Neural cell (in vitro differentiated cells): Measurements from ENCODE around the gene ATP11B. TPM values are rescaled to one million over a fixed set of nuclear protein-coding genes. Genes with fewer than 3 reads are reported as not detected.

ENCODE experiments used
- H2AFZ ChIP-seq: fragments of 200-600, 300-800 bp; sonication (generic), shearing (Covaris generic); 2 replicates; pipeline ENCODE4 v1.6.0; 2014; ENCODE audit warnings: low read depth, mild to moderate bottlenecking, antibody characterized with exemption, low read length, moderate library complexity
- H3F3A ChIP-seq: fragments of 200-600 bp; shearing (Covaris generic); 2 replicates; pipeline ENCODE4 v1.6.1; 2016; ENCODE audit warnings: mild to moderate bottlenecking, moderate library complexity, mixed read lengths, antibody characterized with exemption, low read length; ENCODE audit not compliant: insufficient read depth, poor library complexity, severe bottlenecking
- H3K27ac ChIP-seq: fragments of 200-600, 300-800 bp; sonication (generic), shearing (Covaris generic); 2 replicates; pipeline ENCODE4 v1.5.1; 2014; ENCODE audit warnings: mild to moderate bottlenecking, low read length, moderate library complexity
- H3K27me3 ChIP-seq: fragments of 300-800, 200-600 bp; sonication (generic), shearing (Covaris generic); 2 replicates; pipeline ENCODE4 v1.6.0; 2014; ENCODE audit warnings: mild to moderate bottlenecking, low read depth, low read length, moderate library complexity; ENCODE audit not compliant: insufficient read depth
- H3K36me3 ChIP-seq: fragments of 300-800, 200-600 bp; sonication (generic), shearing (Covaris generic); 2 replicates; pipeline ENCODE4 v1.5.1; 2014; ENCODE audit warnings: mild to moderate bottlenecking, antibody characterized with exemption, low read length, moderate library complexity; ENCODE audit not compliant: insufficient read depth
- H3K4me2 ChIP-seq: fragments of 300-800, 200-600 bp; sonication (generic), shearing (Covaris generic); 2 replicates; pipeline ENCODE4 v1.6.0; 2014; ENCODE audit warnings: mild to moderate bottlenecking, low read length
- H3K4me3 ChIP-seq: fragments of 300-800, 200-600 bp; sonication (generic), shearing (Covaris generic); 2 replicates; pipeline ENCODE4 v1.5.1; 2014; ENCODE audit warnings: mild to moderate bottlenecking, low read length, moderate library complexity
- H3K79me2 ChIP-seq: fragments of 200-600 bp; shearing (Covaris generic); replicated peaks from 2 replicates; pipeline ENCODE4 v1.6.0; 2014; ENCODE audit warnings: mild to moderate bottlenecking, low read length, moderate library complexity; ENCODE audit not compliant: insufficient read depth
- H3K9ac ChIP-seq: fragments of 300-800, 200-600 bp; sonication (generic), shearing (Covaris generic); 2 replicates; pipeline ENCODE4 v1.6.1; 2016; ENCODE audit warnings: mild to moderate bottlenecking, low read length, mixed read lengths
- H3K9me2 ChIP-seq: fragments of 200-600 bp; shearing (Covaris generic); 2 replicates; pipeline ENCODE4 v1.6.1; 2016; ENCODE audit warnings: mild to moderate bottlenecking, low read length, mixed read lengths; ENCODE audit not compliant: insufficient read depth
- H3K9me3 ChIP-seq: fragments of 200-600, 300-800 bp; sonication (generic), shearing (Covaris generic); 2 replicates; pipeline ENCODE4 v1.6.1; 2016; ENCODE audit warnings: mild to moderate bottlenecking, mixed run types, low read length, moderate library complexity, mixed read lengths
- H4K20me1 ChIP-seq: fragments of 200-600 bp; shearing (Covaris generic); 2 replicates; pipeline ENCODE4 v1.6.1; 2016; ENCODE audit warnings: mild to moderate bottlenecking, mixed run types; ENCODE audit not compliant: insufficient read depth
- REST ChIP-seq: IDR thresholded peaks from 2 replicates; pipeline ENCODE4 v1.6.1; 2012; ENCODE audit warnings: borderline replicate concordance
- polyA plus RNA-seq: library from polyadenylated mRNA; depleted of rRNA; stranded (reverse); fragments of >200 nt; gene quantifications from 2 replicates; pipeline ENCODE4 v1.2.3, GENCODE V29; 2014

The ATP11B gene
- polyA plus RNA-seq, 1 donor from 2014 or later, result 31.2 TPM

DNA sequence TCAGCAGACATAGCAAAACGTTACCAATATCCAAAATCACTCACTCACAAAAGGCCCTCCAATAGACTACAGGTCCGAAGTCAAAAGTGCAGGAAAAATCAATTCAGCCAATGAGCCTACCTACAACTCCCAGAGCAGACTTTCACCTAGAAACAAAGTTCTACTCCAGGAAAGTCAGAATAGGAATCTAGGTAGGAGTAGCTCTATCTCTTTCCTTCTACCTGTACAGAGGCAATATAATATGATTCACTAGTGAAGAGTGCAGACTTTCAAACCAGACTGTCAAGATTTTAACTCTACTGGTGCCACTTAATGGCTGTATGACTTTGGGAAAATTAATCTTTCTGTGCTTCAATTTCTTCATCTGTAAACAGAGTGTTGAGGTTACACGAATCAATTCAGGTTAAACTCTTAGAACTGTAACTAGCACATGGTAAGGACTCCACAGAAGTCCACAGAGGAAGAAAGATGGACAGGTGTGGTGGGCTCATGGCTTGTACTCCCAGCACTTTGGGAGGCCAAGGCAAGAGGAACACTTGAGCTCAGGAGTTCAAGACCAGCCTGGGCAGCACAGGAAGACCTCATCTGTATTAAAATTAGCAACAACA lies 177.6 kb downstream of the ATP11B start:
- H3K79me2 ChIP-seq, result peaks cover 75% of the 10 kb centered on the region
- no peaks in the 10 kb centered on the region for H3K36me3 ChIP-seq
- no peak overlapping the region for H3K4me2 ChIP-seq
- TF ChIP-seq REST, result no peak
- no peaks in the 10 kb centered on the region for H3K9me3 ChIP-seq
- no peaks in the 10 kb centered on the region for H3K9me2 ChIP-seq
- no peak overlapping the region for H3K9ac ChIP-seq
- H3F3A ChIP-seq, result no peaks in the 10 kb centered on the region
- H4K20me1 ChIP-seq, result no peaks in the 10 kb centered on the region
- H2AFZ ChIP-seq, result no peak overlapping the region
- no peak overlapping the region for H3K27ac ChIP-seq
- H3K27me3 ChIP-seq, result no peaks in the 10 kb centered on the region
- no peak overlapping the region for H3K4me3 ChIP-seq

Other genes with a start within 250 kb of the ATP11B start
- 23.4 and 33.4 TPM in 2 replicates for gene DCUN1D1, start 187.0 kb downstream of the ATP11B start, polyA plus RNA-seq